H9 (cell line): ENCODE measurements around the gene DLG2. TPM values are rescaled to one million over a fixed set of nuclear protein-coding genes. Genes with fewer than 3 reads are reported as not detected.
A peak's percentile ranks its signal among the peaks of the same experiment; 100 is the strongest.

Experiments
- DNase-seq: peaks from one replicate; pipeline ENCODE4 v3.0.0-alpha.2; 2017
- H2AFZ ChIP-seq: one replicate; pipeline ENCODE4 v1.6.1; 2013; ENCODE audit warnings: mild to moderate bottlenecking, low read length, control low read depth, moderate library complexity
- H2AK5ac ChIP-seq: 2 replicates; pipeline ENCODE4 v1.6.1; 2013; ENCODE audit warnings: low read length, control low read depth, mixed read lengths; ENCODE audit not compliant: insufficient read length
- H2BK120ac ChIP-seq: one replicate; pipeline ENCODE4 v1.6.1; 2013; ENCODE audit warnings: low read depth, mild to moderate bottlenecking, low read length, control low read depth, inconsistent platforms; ENCODE audit not compliant: poor library complexity, severe bottlenecking
- H2BK12ac ChIP-seq: 2 replicates; pipeline ENCODE4 v1.6.1; 2013; ENCODE audit warnings: low read length, control low read depth, mixed read lengths, low read depth; ENCODE audit not compliant: insufficient read length
- H2BK15ac ChIP-seq: 2 replicates; pipeline ENCODE4 v1.6.1; 2013; ENCODE audit warnings: low read depth, low read length, control low read depth
- H2BK20ac ChIP-seq: one replicate; pipeline ENCODE4 v1.6.1; 2013; ENCODE audit warnings: low read depth, mild to moderate bottlenecking, low read length, control low read depth, inconsistent platforms; ENCODE audit not compliant: poor library complexity, severe bottlenecking
- H2BK5ac ChIP-seq: 2 replicates; pipeline ENCODE4 v1.6.1; 2013; ENCODE audit warnings: low read length, control low read depth, mixed read lengths; ENCODE audit not compliant: insufficient read length
- H3K14ac ChIP-seq: 2 replicates; pipeline ENCODE4 v1.6.1; 2013; ENCODE audit warnings: low read length, control low read depth; ENCODE audit not compliant: insufficient read depth
- H3K18ac ChIP-seq: 2 replicates; pipeline ENCODE4 v1.6.1; 2013; ENCODE audit warnings: low read depth, mild to moderate bottlenecking, mixed read lengths, low read length, control low read depth; ENCODE audit not compliant: insufficient read length
- H3K23ac ChIP-seq: 2 replicates; pipeline ENCODE4 v1.6.1; 2013; ENCODE audit warnings: low read length, control low read depth, mixed read lengths, low read depth; ENCODE audit not compliant: insufficient read length
- H3K23me2 ChIP-seq: 2 replicates; pipeline ENCODE4 v1.6.1; 2013; ENCODE audit warnings: low read depth, mild to moderate bottlenecking, mixed read lengths, low read length, control low read depth; ENCODE audit not compliant: insufficient read length, poor library complexity, severe bottlenecking
- H3K27ac ChIP-seq: 2 replicates; pipeline ENCODE4 v1.5.1; 2013; ENCODE audit warnings: low read length, control low read depth, mixed read lengths, low read depth; ENCODE audit not compliant: insufficient read length
- H3K27me3 ChIP-seq: 2 replicates; pipeline ENCODE4 v1.6.1; 2013; ENCODE audit warnings: low read length, control low read depth, inconsistent platforms; ENCODE audit not compliant: insufficient read depth
- H3K4ac ChIP-seq: 2 replicates; pipeline ENCODE4 v1.6.1; 2013; ENCODE audit warnings: low read depth, mild to moderate bottlenecking, control low read depth, inconsistent platforms, low read length, moderate library complexity
- H3K4me1 ChIP-seq: 2 replicates; pipeline ENCODE4 v1.6.1; 2013; ENCODE audit warnings: low read length, control low read depth, inconsistent platforms; ENCODE audit not compliant: insufficient read depth
- H3K4me2 ChIP-seq: 2 replicates; pipeline ENCODE4 v1.6.1; 2013; ENCODE audit warnings: low read length, control low read depth, mixed read lengths; ENCODE audit not compliant: insufficient read length, insufficient read depth
- H3K56ac ChIP-seq: 2 replicates; pipeline ENCODE4 v1.6.1; 2013; ENCODE audit warnings: low read depth, mild to moderate bottlenecking, mixed read lengths, low read length, control low read depth; ENCODE audit not compliant: insufficient read length
- H3K79me1 ChIP-seq: 2 replicates; pipeline ENCODE4 v1.6.1; 2013; ENCODE audit warnings: low read depth, mild to moderate bottlenecking, moderate library complexity, low read length, control low read depth, inconsistent platforms; ENCODE audit not compliant: insufficient read depth, poor library complexity, severe bottlenecking
- H3K79me2 ChIP-seq: 2 replicates; pipeline ENCODE4 v1.6.1; 2013; ENCODE audit warnings: low read length, control low read depth, inconsistent platforms; ENCODE audit not compliant: insufficient read depth
- H3K9ac ChIP-seq: 2 replicates; pipeline ENCODE4 v1.6.1; 2013; ENCODE audit warnings: low read length, control low read depth, mixed read lengths; ENCODE audit not compliant: insufficient read length; ENCODE audit errors: extremely low read depth
- H3K9me3 ChIP-seq: one replicate; pipeline ENCODE4 v1.6.1; 2013; ENCODE audit warnings: low read depth, low read length, inconsistent platforms; ENCODE audit not compliant: control insufficient read depth
- H3T11ph ChIP-seq: one replicate; pipeline ENCODE4 v1.6.1; 2013; ENCODE audit warnings: mild to moderate bottlenecking, low read length, control low read depth, inconsistent platforms
- H4K20me1 ChIP-seq: one replicate; pipeline ENCODE4 v1.6.1; 2013; ENCODE audit not compliant: control insufficient read depth, insufficient read length, insufficient read depth
- H4K5ac ChIP-seq: 2 replicates; pipeline ENCODE4 v1.6.1; 2013; ENCODE audit warnings: low read depth, mild to moderate bottlenecking, mixed read lengths, low read length, control low read depth; ENCODE audit not compliant: insufficient read length
- H4K8ac ChIP-seq: replicated peaks from 2 replicates; pipeline ENCODE4 v1.6.1; 2013; ENCODE audit warnings: low read length, control low read depth, mixed read lengths, low read depth; ENCODE audit not compliant: insufficient read length
- H4K91ac ChIP-seq: 2 replicates; pipeline ENCODE4 v1.6.1; 2013; ENCODE audit warnings: low read depth, mild to moderate bottlenecking, moderate library complexity, mixed read lengths, low read length, control low read depth; ENCODE audit not compliant: insufficient read length
- H3K27ac Mint-ChIP-seq, 3 experiments: 2 replicates in 2 of 3; 3 replicates in 1 of 3; pipeline ENCODE4 v1.8.0; 2020 to 2021; ENCODE audit warnings: mixed read lengths in 3 of 3, mild to moderate bottlenecking in 1 of 3, moderate library complexity in 1 of 3
- H3K27me3 Mint-ChIP-seq: 2 replicates; pipeline ENCODE4 v1.8.0; 2021; ENCODE audit warnings: low read depth, mild to moderate bottlenecking, moderate library complexity, mixed read lengths
- H3K36me3 Mint-ChIP-seq, 3 experiments: 2 replicates in 2 of 3; 3 replicates in 1 of 3; pipeline ENCODE4 v1.8.0; 2020 to 2021; ENCODE audit warnings: low read depth in 3 of 3, mixed read lengths in 3 of 3; ENCODE audit not compliant: insufficient read depth in 1 of 3
- H3K4me1 Mint-ChIP-seq, 2 experiments: 2 replicates each; pipeline ENCODE4 v1.8.0; 2020; ENCODE audit warnings: mixed read lengths in 2 of 2
- H3K4me3 Mint-ChIP-seq, 2 experiments: 2 replicates in 1 of 2; 3 replicates in 1 of 2; pipeline ENCODE4 v1.8.0; 2020 to 2021; ENCODE audit warnings: mild to moderate bottlenecking in 2 of 2, mixed read lengths in 2 of 2, moderate library complexity in 1 of 2
- H3K9me3 Mint-ChIP-seq, 2 experiments: 2 replicates in 1 of 2; 3 replicates in 1 of 2; pipeline ENCODE4 v1.8.0; 2020; ENCODE audit warnings: mild to moderate bottlenecking in 2 of 2, mixed read lengths in 2 of 2, moderate library complexity in 1 of 2
- CTCF ChIP-seq: fragments of 200-600 bp; sonication (generic); conservative IDR thresholded peaks from 3 replicates; pipeline ENCODE4 v1.8.0; 2021; ENCODE audit warnings: antibody characterized with exemption, mild to moderate bottlenecking
- WGBS: extraction: QIAGEN DNeasy Blood & Tissue Kit; methylation state at CpG from one replicate; pipeline ENCODE4 v1.1.7; 2013; ENCODE audit warnings: missing lambda C conversion rate, low lambda C conversion rate, mixed read lengths; ENCODE audit not compliant: insufficient read length; ENCODE audit errors: extremely low coverage; 5-methylcytosine and 5-hydroxymethylcytosine counted together
- total RNA-seq: library from RNA; stranded (reverse); gene quantifications from 2 replicates; pipeline ENCODE4 v1.2.1, GENCODE V29; 2021

DLG2 gene
- total RNA-seq, 1 experiment from 2014 or later = 8.0 TPM

- peaks cover 4% of the 10 kb centered on the region; the same call in 1 of the 2 replicates for H3K4me1 ChIP-seq
- no peak overlapping the region for H3K4me3 Mint-ChIP-seq
- H3K4ac ChIP-seq = no peak overlapping the region
- no peak overlapping the region for H3K4me2 ChIP-seq
- no peak overlapping the region for H3K18ac ChIP-seq
- TF ChIP-seq CTCF = no peak
- peak overlapping the region in 1 of 3 experiments; percentile 46; a peak in 3 of 7 replicates for H3K27ac Mint-ChIP-seq
- H2BK15ac ChIP-seq = no peak overlapping the region
- H3K27me3 ChIP-seq = no peaks in the 10 kb centered on the region
- H3K27me3 Mint-ChIP-seq = no peaks in the 10 kb centered on the region
- no peaks in the 10 kb centered on the region for H3K79me1 ChIP-seq
- H3K9me3 Mint-ChIP-seq = peaks cover 6 to 11% of the 10 kb centered on the region in 2 experiments; a peak in 4 of 5 replicates
- H2AFZ ChIP-seq = no peak overlapping the region
- H2BK12ac ChIP-seq = no peak overlapping the region
- H2BK5ac ChIP-seq = no peak overlapping the region
- DNase-seq = no peak
- no peak overlapping the region for H4K8ac ChIP-seq
- H3T11ph ChIP-seq = peak overlapping the region; percentile 29
- no peak overlapping the region for H4K5ac ChIP-seq
- no peak overlapping the region for H2BK120ac ChIP-seq
- H3K79me2 ChIP-seq = no peaks in the 10 kb centered on the region
- no peaks in the 10 kb centered on the region for H3K9me3 ChIP-seq
- H4K20me1 ChIP-seq = no peaks in the 10 kb centered on the region
- no peak overlapping the region for H3K14ac ChIP-seq
- H3K56ac ChIP-seq = no peak overlapping the region
- peaks cover 4 to 6% (median 5%) of the 10 kb centered on the region in 3 experiments; a peak in 5 of 7 replicates for H3K36me3 Mint-ChIP-seq
- peak overlapping the region; percentile 61 for H3K27ac ChIP-seq
- H3K4me1 Mint-ChIP-seq = peaks cover 27 to 34% of the 10 kb centered on the region in 2 experiments
- no peaks in the 10 kb centered on the region for H3K23me2 ChIP-seq
- H2BK20ac ChIP-seq = no peak overlapping the region
- peak overlapping the region; percentile 21 for H3K9ac ChIP-seq
- no peak overlapping the region for H3K23ac ChIP-seq
- H4K91ac ChIP-seq = no peak overlapping the region
- H2AK5ac ChIP-seq = no peak overlapping the region
- no CpG with 5 or more reads among the region's 4 CpGs for WGBS
Measured at GRCh38 chr11:84541731-84542340, 1085.3 kb downstream of the DLG2 start.
